HFF-Myc (cell line): ENCODE results near the gene RPS6KA1.

Experiments used
- DNase-seq: peaks from one replicate; pipeline ENCODE4 v3.0.0-alpha.2; 2011; ENCODE audit warnings: low read depth; ENCODE audit errors: extremely low read depth
- H3K4me3 ChIP-seq: replicated peaks from 2 replicates; pipeline ENCODE4 v1.5.1; 2011; ENCODE audit warnings: low read depth, mild to moderate bottlenecking, control low read depth, low read length
- CTCF ChIP-seq: IDR thresholded peaks from 2 replicates; pipeline ENCODE4 v1.5.1; 2012; ENCODE audit warnings: mild to moderate bottlenecking, low read depth, low read length, control low read depth; ENCODE audit errors: missing control alignments

The RPS6KA1 gene

GRCh38 chr1:26529655-26530409, at the start of gene RPS6KA1:
Gene RPS6KA1, plus strand, starts transcription at chr1:26529761. Its CDS starts 160 bp downstream, at chr1:26529921.
- TF ChIP-seq CTCF: no peak
- no peak for DNase-seq
- peak within 1 kb of the TSS; percentile 48 for H3K4me3 ChIP-seq

- H3K4me3 ChIP-seq: no peak overlapping the region
- DNase-seq: no peak
- no peak for TF ChIP-seq CTCF
Observed at GRCh38 chr1:26482921-26483320, 46.6 kb upstream of the RPS6KA1 start.

GRCh38 chr1:26483980-26484379, 45.6 kb upstream of the RPS6KA1 start:
- no peak for TF ChIP-seq CTCF
- H3K4me3 ChIP-seq: no peak overlapping the region
- no peak for DNase-seq

- no peak overlapping the region for H3K4me3 ChIP-seq
- no peak for DNase-seq
- TF ChIP-seq CTCF: no peak
Observed at GRCh38 chr1:26490155-26490554, 39.4 kb upstream of the RPS6KA1 start.

GRCh38 chr1:26493267-26493666, 36.3 kb upstream of the RPS6KA1 start:
- DNase-seq: no peak
- no peak for TF ChIP-seq CTCF
- no peak overlapping the region for H3K4me3 ChIP-seq

GRCh38 chr1:26493938-26494337, 35.6 kb upstream of the RPS6KA1 start:
- H3K4me3 ChIP-seq: no peak overlapping the region
- no peak for DNase-seq
- no peak for TF ChIP-seq CTCF

- H3K4me3 ChIP-seq: no peak overlapping the region
- TF ChIP-seq CTCF: no peak
- DNase-seq: no peak
Observed at GRCh38 chr1:26496861-26497260, 32.7 kb upstream of the RPS6KA1 start.
